Caco-2 (cell line): ENCODE data around the gene TTL. TPM values are rescaled to one million over a fixed set of nuclear protein-coding genes. Genes with fewer than 3 reads are reported as not detected.
"Not testable (repeated sequence)": the region's sequence is repeated elsewhere in the genome, so short reads cannot be mapped to it uniquely, and the experiment has no call there.

Experiments used
- BruUV-seq: library from RNA; stranded (reverse); fragments of 400-500 nt; replicated peaks from 2 replicates; lab custom pipeline; 2021; lab: Mats Ljungman, UMichigan
- CTCF ChIA-PET: fragments of 300-600 bp; sonication (Branson Sonifier 250); formaldehyde crosslinking; loops from one replicate; lab custom pipeline; 2022; ENCODE audit warnings: antibody characterized with exemption; lab: Charles Lee
- POLR2A ChIA-PET: fragments of 300-600 bp; sonication (Branson Sonifier 250); formaldehyde crosslinking; loops from one replicate; lab custom pipeline; 2022; ENCODE audit warnings: antibody characterized with exemption; lab: Charles Lee
- DNase-seq, 2 experiments: peaks; one replicate each; pipeline versions ENCODE4 v3.0.0 to v3.0.0-alpha.2; 2020 to 2022
- H3K27me3 ChIP-seq: replicated peaks from 2 replicates; pipeline ENCODE4 v1.6.0; 2011; ENCODE audit warnings: low read length; ENCODE audit not compliant: control insufficient read depth, insufficient read depth
- H3K36me3 ChIP-seq: 2 replicates; pipeline ENCODE4 v1.5.1; 2011; ENCODE audit warnings: low read length; ENCODE audit not compliant: control insufficient read depth, insufficient read depth
- H3K4me1 ChIP-seq: fragments of 250-450 bp; sonication (Bioruptor Pico); 2 replicates; pipeline ENCODE4 v1.5.1; 2020; ENCODE audit warnings: mild to moderate bottlenecking
- H3K4me3 ChIP-seq: 2 replicates; pipeline ENCODE4 v1.5.1; 2011; ENCODE audit warnings: low read depth, mild to moderate bottlenecking, control low read depth, low read length
- H3K9me3 ChIP-seq: fragments of 250-450 bp; sonication (Bioruptor Pico); 2 replicates; pipeline ENCODE4 v1.5.1; 2020; ENCODE audit warnings: mild to moderate bottlenecking, moderate library complexity
- H3K27ac Mint-ChIP-seq: one replicate; pipeline ENCODE4 v1.8.0; 2022; ENCODE audit warnings: mixed read lengths; ENCODE audit not compliant: unreplicated experiment
- H3K27me3 Mint-ChIP-seq: one replicate; pipeline ENCODE4 v1.8.0; 2022; ENCODE audit warnings: mixed read lengths; ENCODE audit not compliant: insufficient read depth, unreplicated experiment
- H3K36me3 Mint-ChIP-seq: one replicate; pipeline ENCODE4 v1.8.0; 2022; ENCODE audit warnings: mild to moderate bottlenecking, mixed read lengths; ENCODE audit not compliant: insufficient read depth, unreplicated experiment
- H3K4me1 Mint-ChIP-seq: one replicate; pipeline ENCODE4 v1.8.0; 2022; ENCODE audit warnings: low read depth, mixed read lengths; ENCODE audit not compliant: unreplicated experiment
- H3K4me3 Mint-ChIP-seq: one replicate; pipeline ENCODE4 v1.8.0; 2022; ENCODE audit warnings: mild to moderate bottlenecking, moderate library complexity, mixed read lengths; ENCODE audit not compliant: unreplicated experiment
- H3K9me3 Mint-ChIP-seq: one replicate; pipeline ENCODE4 v1.8.0; 2022; ENCODE audit warnings: mixed read lengths; ENCODE audit not compliant: unreplicated experiment
- intact Hi-C: fragments of 100-400 bp; cut with micrococcal nuclease; formaldehyde crosslinking; loops from one replicate; pipeline ENCODE4 v1.10.0; 2022; ENCODE audit not compliant: unreplicated experiment
- total RNA-seq: library from RNA; stranded (reverse); gene quantifications from 2 replicates; pipeline ENCODE4 v1.2.3, GENCODE V29; 2022
- TF ChIP-seq, protein P1 (sequence below), 2 experiments: fragments of 200-600 bp in 1 of 2; IDR thresholded peaks; 1 replicate in 1 of 2; 2 replicates in 1 of 2; pipeline versions ENCODE4 v1.5.1 to v1.8.0; 2011 to 2022; ENCODE audit warnings: antibody characterized with exemption in 1 of 2, control low read depth in 1 of 2, inconsistent platforms in 1 of 2, low read depth in 1 of 2, low read length in 1 of 2, mild to moderate bottlenecking in 1 of 2, moderate library complexity in 1 of 2; ENCODE audit not compliant: insufficient read depth in 1 of 2, severe bottlenecking in 1 of 2, unreplicated experiment in 1 of 2

TTL gene
- total RNA-seq, 1 experiment from 2014 or later: 46.9 TPM

DNA sequence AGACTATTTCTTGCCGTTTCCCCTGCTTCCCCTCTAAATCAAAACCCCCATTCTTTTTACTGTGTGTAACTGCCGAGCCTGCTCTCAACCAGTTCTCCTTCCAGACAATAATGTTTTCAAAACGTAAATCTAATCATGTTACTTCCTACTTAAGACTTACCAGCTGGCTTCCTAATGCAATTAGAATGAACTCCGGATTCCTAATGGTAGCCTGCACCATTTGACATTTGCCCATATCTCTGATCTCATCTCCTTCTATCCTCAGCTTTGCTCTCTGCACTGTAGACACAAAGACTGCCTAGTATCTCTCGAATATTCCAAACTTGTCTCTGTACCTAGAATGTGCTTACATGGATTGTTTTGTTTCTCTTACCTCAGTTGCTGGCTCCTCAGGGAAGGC lies 12.9 kb downstream of the TTL start:
- intact Hi-C loops: loop anchor here (1.0 kb wide), 1 partner anchor 14 kb away; no protein-coding TSS in a partner anchor

DNA sequence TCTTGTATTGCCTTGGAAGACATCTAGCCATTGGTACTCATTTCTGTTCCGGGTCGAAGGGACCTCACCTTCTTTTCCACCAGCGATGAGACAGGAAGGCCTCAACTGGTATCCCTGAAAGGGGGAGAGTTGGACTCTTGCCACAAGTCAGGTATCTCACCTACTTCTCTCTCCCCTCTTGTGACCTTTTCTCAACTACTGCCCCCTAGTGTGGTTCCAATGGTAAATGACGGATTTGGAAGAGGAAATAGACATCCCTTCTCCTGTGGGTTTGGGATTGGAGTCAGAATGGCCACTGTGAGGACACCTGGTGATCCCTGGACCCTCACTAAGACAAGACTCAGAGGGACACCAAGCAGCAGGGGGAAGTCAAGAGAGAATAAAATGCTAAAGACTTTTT lies 13.9 kb downstream of the TTL start:
- CTCF ChIA-PET, H3K9me3 Mint-ChIP-seq, H3K4me1 Mint-ChIP-seq, H3K4me3 Mint-ChIP-seq, H3K4me3 ChIP-seq, POLR2A ChIA-PET, H3K27me3 Mint-ChIP-seq, DNase-seq, BruUV-seq, H3K36me3 ChIP-seq, H3K27me3 ChIP-seq, H3K9me3 ChIP-seq, H3K36me3 Mint-ChIP-seq, intact Hi-C loops, H3K27ac Mint-ChIP-seq: not testable (repeated sequence)
- H3K4me1 ChIP-seq: peaks cover 15% of the 10 kb centered on the region

More for the DNA sequence above, 12.9 kb downstream of the TTL start:
- no peaks in the 10 kb centered on the region; the same call in 1 of the 2 replicates for H3K36me3 ChIP-seq
- no peak overlapping the region for H3K4me3 ChIP-seq
- peaks cover 15% of the 10 kb centered on the region for H3K4me1 ChIP-seq
- no peaks in the 10 kb centered on the region for H3K9me3 ChIP-seq
- TF ChIP-seq, protein P1, sequence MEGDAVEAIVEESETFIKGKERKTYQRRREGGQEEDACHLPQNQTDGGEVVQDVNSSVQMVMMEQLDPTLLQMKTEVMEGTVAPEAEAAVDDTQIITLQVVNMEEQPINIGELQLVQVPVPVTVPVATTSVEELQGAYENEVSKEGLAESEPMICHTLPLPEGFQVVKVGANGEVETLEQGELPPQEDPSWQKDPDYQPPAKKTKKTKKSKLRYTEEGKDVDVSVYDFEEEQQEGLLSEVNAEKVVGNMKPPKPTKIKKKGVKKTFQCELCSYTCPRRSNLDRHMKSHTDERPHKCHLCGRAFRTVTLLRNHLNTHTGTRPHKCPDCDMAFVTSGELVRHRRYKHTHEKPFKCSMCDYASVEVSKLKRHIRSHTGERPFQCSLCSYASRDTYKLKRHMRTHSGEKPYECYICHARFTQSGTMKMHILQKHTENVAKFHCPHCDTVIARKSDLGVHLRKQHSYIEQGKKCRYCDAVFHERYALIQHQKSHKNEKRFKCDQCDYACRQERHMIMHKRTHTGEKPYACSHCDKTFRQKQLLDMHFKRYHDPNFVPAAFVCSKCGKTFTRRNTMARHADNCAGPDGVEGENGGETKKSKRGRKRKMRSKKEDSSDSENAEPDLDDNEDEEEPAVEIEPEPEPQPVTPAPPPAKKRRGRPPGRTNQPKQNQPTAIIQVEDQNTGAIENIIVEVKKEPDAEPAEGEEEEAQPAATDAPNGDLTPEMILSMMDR (IDR thresholded peaks at IDR 0.05; ENCODE audit: insufficient read depth in 1 of 2, low read depth in 1 of 2, low read length in 1 of 2, severe bottlenecking in 1 of 2, unreplicated experiment in 1 of 2): no peak
- Mint-ChIP-seq H3K4me1 (no peaks in the 10 kb centered on the region), H3K27me3 (no peaks in the 10 kb centered on the region), H3K9me3 (no peaks in the 10 kb centered on the region), H3K36me3 (no peaks in the 10 kb centered on the region), H3K4me3 (no peak overlapping the region), H3K27ac (no peak overlapping the region)
- ChIA-PET POLR2A (no interaction called here), CTCF (no interaction called here)
- no peaks in the 10 kb centered on the region for H3K27me3 ChIP-seq
- DNase-seq: no peak
- no TSS peak for BruUV-seq

- ChIA-PET POLR2A (interaction anchor here (0.5 kb wide), 1 partner anchor 68 kb away, joined by 5 read pairs; the partner anchor contains the start of gene RGPD8), CTCF (interaction anchor here (0.6 kb wide), 1 partner anchor 20 kb away, joined by 11 read pairs; no protein-coding TSS in a partner anchor)
- intact Hi-C loops, H3K36me3 ChIP-seq, H3K4me3 ChIP-seq, H3K36me3 Mint-ChIP-seq, BruUV-seq, H3K27me3 ChIP-seq, H3K9me3 Mint-ChIP-seq, H3K4me1 Mint-ChIP-seq, H3K4me3 Mint-ChIP-seq, H3K9me3 ChIP-seq, H3K27ac Mint-ChIP-seq, H3K27me3 Mint-ChIP-seq, H3K4me1 ChIP-seq: not testable (repeated sequence)
- TF ChIP-seq, protein P1 (IDR thresholded peaks at IDR 0.05; ENCODE audit: insufficient read depth in 1 of 2, low read depth in 1 of 2, low read length in 1 of 2, severe bottlenecking in 1 of 2, unreplicated experiment in 1 of 2): peak; percentile 28 to 68
- peak; percentile 56 to 64 for DNase-seq
Observed at GRCh38 chr2:112500850-112501484, 19.0 kb downstream of the TTL start.

GRCh38 chr2:112509239-112509998 lies 27.5 kb downstream of the TTL start:
- POLR2A ChIA-PET: interaction anchor here (0.6 kb wide), 1 partner anchor 145 kb away, joined by 4 read pairs; no protein-coding TSS in a partner anchor
- peak; percentile 42 to 51 for DNase-seq
- BruUV-seq, H3K4me3 ChIP-seq, H3K4me1 Mint-ChIP-seq, H3K9me3 ChIP-seq, CTCF ChIA-PET, H3K4me1 ChIP-seq, H3K27me3 ChIP-seq, H3K36me3 ChIP-seq, H3K27ac Mint-ChIP-seq, H3K9me3 Mint-ChIP-seq, H3K27me3 Mint-ChIP-seq, intact Hi-C loops: not testable (repeated sequence)
- H3K4me3 Mint-ChIP-seq: peak overlapping the region; percentile 9
- peaks cover 12% of the 10 kb centered on the region for H3K36me3 Mint-ChIP-seq
